A673 (cell line): ENCODE data around the gene SLC35C1.

Source experiments
- CTCF ChIP-seq: fragments of 300-800, 200-600 bp; sonication (generic); conservative IDR thresholded peaks from 2 replicates; pipeline ENCODE4 v1.5.1; 2017; ENCODE audit warnings: low read depth, mild to moderate bottlenecking, antibody characterized with exemption, low read length, moderate library complexity, mixed read lengths
- EZH2 ChIP-seq: fragments of 200-600 bp; sonication (generic); IDR thresholded peaks from 2 replicates; pipeline ENCODE4 v1.6.1; 2017; ENCODE audit warnings: borderline replicate concordance, low read depth, mild to moderate bottlenecking, mixed read lengths, antibody characterized with exemption, low read length; ENCODE audit not compliant: poor library complexity, severe bottlenecking

DNA sequence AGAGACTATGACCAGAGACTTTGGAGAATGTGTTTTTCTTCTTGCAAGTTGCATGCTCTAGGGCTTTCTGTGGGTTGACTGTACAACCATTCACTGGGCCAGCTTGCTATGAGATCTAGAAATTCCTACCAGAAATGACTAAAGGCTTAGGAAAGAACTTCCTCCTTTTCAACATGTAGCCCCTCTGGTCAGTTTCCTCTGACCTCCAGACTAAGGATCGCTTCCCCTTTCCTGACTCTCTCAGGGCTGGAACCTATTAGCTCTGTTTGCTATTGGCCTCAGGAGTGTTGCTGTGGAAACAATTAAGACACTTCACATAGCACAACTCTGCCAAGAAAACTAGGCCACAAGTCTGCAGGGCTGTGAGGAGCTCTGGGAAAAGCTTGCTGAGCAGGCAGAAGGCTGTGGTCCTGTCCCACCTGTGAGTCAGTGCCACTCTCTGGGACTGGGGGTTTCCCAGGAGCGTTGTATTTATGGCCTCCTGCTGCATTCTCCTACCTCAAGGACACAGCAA lies 53.1 kb downstream of the SLC35C1 start:
- TF ChIP-seq CTCF: no peak
- TF ChIP-seq EZH2: no peak
